Central memory CD4-positive, alpha-beta T cell (primary cell): ENCODE results near the gene RCE1.

ENCODE experiments used
- DNase-seq: peaks from one replicate; pipeline ENCODE4 v3.0.0; 2022

RCE1 gene

GRCh38 chr11:66870616-66871520, 27.6 kb downstream of the RCE1 start:
- no peak for DNase-seq

- DNase-seq, result no peak
These were observed 28.3 kb downstream of the RCE1 start for GRCh38 chr11:66871521-66871901.

GRCh38 chr11:66874232-66874631, 31.0 kb downstream of the RCE1 start:
- DNase-seq, result no peak

GRCh38 chr11:66875378-66875777, 32.1 kb downstream of the RCE1 start:
- no peak for DNase-seq

- no peak for DNase-seq
These were observed 34.5 kb downstream of the RCE1 start for GRCh38 chr11:66877588-66878385.

- DNase-seq, result no peak
These were observed 35.2 kb downstream of the RCE1 start for GRCh38 chr11:66878474-66878873.

- DNase-seq, result no peak
These were observed 35.8 kb downstream of the RCE1 start for GRCh38 chr11:66879000-66879399.

- no peak for DNase-seq
These were observed 36.3 kb downstream of the RCE1 start for GRCh38 chr11:66879583-66879982.

GRCh38 chr11:66879999-66880398, 36.8 kb downstream of the RCE1 start:
- no peak for DNase-seq

GRCh38 chr11:66880496-66881450, 37.5 kb downstream of the RCE1 start:
- DNase-seq, result no peak

GRCh38 chr11:66881451-66881835, 38.2 kb downstream of the RCE1 start:
- no peak for DNase-seq

GRCh38 chr11:66881927-66882452, 38.7 kb downstream of the RCE1 start:
- no peak for DNase-seq

- DNase-seq, result no peak
These were observed 39.3 kb downstream of the RCE1 start for GRCh38 chr11:66882561-66883015.

GRCh38 chr11:66883016-66883965, 40.0 kb downstream of the RCE1 start:
- DNase-seq, result peak; percentile 37

GRCh38 chr11:66884443-66884842, 41.2 kb downstream of the RCE1 start:
- no peak for DNase-seq

GRCh38 chr11:66885469-66885868, 42.2 kb downstream of the RCE1 start:
- DNase-seq, result no peak

GRCh38 chr11:66885950-66886440, 42.8 kb downstream of the RCE1 start:
- no peak for DNase-seq

- DNase-seq, result no peak
These were observed 43.5 kb downstream of the RCE1 start for GRCh38 chr11:66886671-66887221.

- DNase-seq, result no peak
These were observed 44.3 kb downstream of the RCE1 start for GRCh38 chr11:66887526-66887925.

GRCh38 chr11:66888282-66888681, 45.0 kb downstream of the RCE1 start:
- no peak for DNase-seq

GRCh38 chr11:66889960-66890359, 46.7 kb downstream of the RCE1 start:
- DNase-seq, result no peak
